Endodermal cell (in vitro differentiated cells): ENCODE results near the gene USH1C. TPM values are rescaled to one million over a fixed set of nuclear protein-coding genes. Genes with fewer than 3 reads are reported as not detected.

Source experiments
- DNase-seq: peaks from one replicate; pipeline ENCODE4 v3.0.0-alpha.2; 2017
- H3K27ac ChIP-seq: 2 replicates; pipeline ENCODE4 v1.5.1; 2013; ENCODE audit warnings: mild to moderate bottlenecking, low read depth, low read length, moderate library complexity
- H3K27me3 ChIP-seq: 2 replicates; pipeline ENCODE4 v1.6.1; 2013; ENCODE audit warnings: mild to moderate bottlenecking, low read length, moderate library complexity; ENCODE audit not compliant: insufficient read depth, control insufficient read depth, poor library complexity, severe bottlenecking
- H3K36me3 ChIP-seq: 2 replicates; pipeline ENCODE4 v1.7.0; 2013; ENCODE audit warnings: mild to moderate bottlenecking, low read length, moderate library complexity; ENCODE audit not compliant: control insufficient read depth, insufficient read depth
- H3K4me1 ChIP-seq: one replicate; pipeline ENCODE4 v1.7.0; 2013; ENCODE audit warnings: low read length; ENCODE audit not compliant: control insufficient read depth, insufficient read depth
- H3K4me3 ChIP-seq: 2 replicates; pipeline ENCODE4 v1.5.1; 2013; ENCODE audit warnings: mild to moderate bottlenecking, low read length, moderate library complexity
- H3K9ac ChIP-seq: 2 replicates; pipeline ENCODE4 v1.6.1; 2013; ENCODE audit warnings: mild to moderate bottlenecking, low read length, moderate library complexity; ENCODE audit not compliant: poor library complexity, severe bottlenecking; ENCODE audit errors: extremely low read depth
- H3K9me3 ChIP-seq: 2 replicates; pipeline ENCODE4 v1.6.1; 2013; ENCODE audit warnings: mild to moderate bottlenecking, low read length, moderate library complexity; ENCODE audit not compliant: control insufficient read depth
- H3K27ac Mint-ChIP-seq: 2 replicates; pipeline ENCODE4 v1.8.0; 2020; ENCODE audit warnings: mixed read lengths
- H3K27me3 Mint-ChIP-seq: 2 replicates; pipeline ENCODE4 v1.8.0; 2021; ENCODE audit warnings: mild to moderate bottlenecking, mixed read lengths; ENCODE audit not compliant: insufficient read depth
- H3K36me3 Mint-ChIP-seq: 2 replicates; pipeline ENCODE4 v1.8.0; 2020; ENCODE audit warnings: low read depth, mixed read lengths
- H3K4me1 Mint-ChIP-seq: 2 replicates; pipeline ENCODE4 v1.8.0; 2020; ENCODE audit warnings: mixed read lengths
- H3K4me3 Mint-ChIP-seq: 2 replicates; pipeline ENCODE4 v1.8.0; 2020; ENCODE audit warnings: mild to moderate bottlenecking, moderate library complexity, mixed read lengths
- H3K9me3 Mint-ChIP-seq: 2 replicates; pipeline ENCODE4 v1.8.0; 2020; ENCODE audit warnings: mild to moderate bottlenecking, mixed read lengths
- WGBS, 2 experiments: methylation state at CpG; one replicate each; pipeline versions ENCODE4 v1.1.5 to v1.1.7; 2013; ENCODE audit warnings: missing lambda C conversion rate in 2 of 2, mixed read lengths in 1 of 2; ENCODE audit not compliant: insufficient coverage in 1 of 2, insufficient read length in 1 of 2; 5-methylcytosine and 5-hydroxymethylcytosine counted together
- long read RNA-seq, 4 experiments: library from polyadenylated mRNA in 2 of 4; library from RNA in 1 of 4; library from capped mRNA in 1 of 4; stranded (forward) in 3 of 4; unstranded in 1 of 4; transcript quantifications; one replicate each; pipeline ENCODE4 v2.0.0, GENCODE V29; 2020 to 2021; ENCODE audit warnings: inconsistent platforms in 1 of 4
- polyA plus RNA-seq, 2 experiments: library from polyadenylated mRNA; stranded (reverse); fragments of 50-300 nt; gene quantifications; one replicate each; pipeline ENCODE4 v1.2.3, GENCODE V29; 2013
- total RNA-seq, 2 donors: library from RNA; stranded (reverse); fragmentation: NEBNext Ultra II Directional in 1 of 2; extraction: Animal tissue kit (Norgen Biotek cat#: 25700) in 1 of 2; gene quantifications; 2 replicates in 1 of 2; 3 replicates in 1 of 2; pipeline ENCODE4 v1.2.1, GENCODE V29; 2021
- TF ChIP-seq, protein P1 (sequence below): fragments of 200-600 bp; sonication (generic); conservative IDR thresholded peaks from 2 replicates; pipeline ENCODE4 v1.5.0; 2021; ENCODE audit warnings: antibody characterized with exemption, mild to moderate bottlenecking

Gene USH1C
- 1 to 10 TPM; 1.5 to 2.8 TPM for total RNA-seq
- 1.00 TPM for polyA plus RNA-seq (2013, experiment 1 of 2)
- 0.99 TPM for polyA plus RNA-seq (2013, experiment 2 of 2)
- long read RNA-seq, experiment 1, partial matches to known transcripts = 2 of 2 reads
- long read RNA-seq, experiment 1, other reads (novel, unspliced or antisense) = 0 of 2 reads
- long read RNA-seq, experiment 2, partial matches to known transcripts = 0 of 1 reads
- long read RNA-seq, experiment 2, other reads (novel, unspliced or antisense) = 0 of 1 reads
- long read RNA-seq, experiment 3, partial matches to known transcripts = 0 of 1 reads
- long read RNA-seq, experiment 3, other reads (novel, unspliced or antisense) = 0 of 1 reads
- long read RNA-seq, experiment 4, partial matches to known transcripts = 2 of 5 reads
- long read RNA-seq, experiment 4, other reads (novel, unspliced or antisense) = 3 of 5 reads

DNA sequence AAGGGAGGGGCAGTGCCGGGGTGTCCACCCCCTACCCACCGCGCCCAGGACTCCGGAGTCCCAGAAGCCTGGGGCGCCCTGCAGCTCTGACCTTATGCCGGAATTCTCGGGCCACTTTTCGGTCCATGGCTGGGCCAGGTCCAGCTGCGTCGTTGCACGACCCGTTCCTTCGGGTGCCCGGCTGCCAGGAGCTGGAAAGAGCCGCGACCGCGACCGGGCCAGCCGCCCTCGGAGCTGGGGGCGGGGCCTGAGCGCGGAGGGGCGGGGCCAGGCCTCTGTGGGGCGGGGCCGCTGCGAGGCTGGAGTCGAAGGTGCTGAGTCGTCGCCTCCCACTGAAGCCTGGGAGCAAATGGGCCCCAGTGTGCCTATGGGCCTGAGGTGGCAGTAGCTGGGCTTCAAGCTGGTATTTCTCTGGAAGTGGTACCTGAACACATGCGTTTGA, at the start of gene USH1C:
TSS of gene USH1C (minus strand) at position 236 of the 442 bp plus-strand sequence. CDS start at position 127, 109 bp downstream.
- Mint-ChIP-seq H3K27ac (no peak within 1 kb of the TSS), H3K36me3 (no peaks in the 10 kb centered on the region), H3K9me3 (no peaks in the 10 kb centered on the region), H3K4me1 (peaks cover 13% of the 10 kb centered on the region), H3K4me3 (peak within 1 kb of the TSS; percentile 44), H3K27me3 (peaks cover 58% of the 10 kb centered on the region)
- no peak within 1 kb of the TSS for H3K4me3 ChIP-seq
- no peaks in the 10 kb centered on the region for H3K36me3 ChIP-seq
- no peak within 1 kb of the TSS for H3K9ac ChIP-seq
- WGBS, 2 experiments = 22 to 62% methylated on average over 3 to 32 of the region's 32 CpGs
- TF ChIP-seq, protein P1, sequence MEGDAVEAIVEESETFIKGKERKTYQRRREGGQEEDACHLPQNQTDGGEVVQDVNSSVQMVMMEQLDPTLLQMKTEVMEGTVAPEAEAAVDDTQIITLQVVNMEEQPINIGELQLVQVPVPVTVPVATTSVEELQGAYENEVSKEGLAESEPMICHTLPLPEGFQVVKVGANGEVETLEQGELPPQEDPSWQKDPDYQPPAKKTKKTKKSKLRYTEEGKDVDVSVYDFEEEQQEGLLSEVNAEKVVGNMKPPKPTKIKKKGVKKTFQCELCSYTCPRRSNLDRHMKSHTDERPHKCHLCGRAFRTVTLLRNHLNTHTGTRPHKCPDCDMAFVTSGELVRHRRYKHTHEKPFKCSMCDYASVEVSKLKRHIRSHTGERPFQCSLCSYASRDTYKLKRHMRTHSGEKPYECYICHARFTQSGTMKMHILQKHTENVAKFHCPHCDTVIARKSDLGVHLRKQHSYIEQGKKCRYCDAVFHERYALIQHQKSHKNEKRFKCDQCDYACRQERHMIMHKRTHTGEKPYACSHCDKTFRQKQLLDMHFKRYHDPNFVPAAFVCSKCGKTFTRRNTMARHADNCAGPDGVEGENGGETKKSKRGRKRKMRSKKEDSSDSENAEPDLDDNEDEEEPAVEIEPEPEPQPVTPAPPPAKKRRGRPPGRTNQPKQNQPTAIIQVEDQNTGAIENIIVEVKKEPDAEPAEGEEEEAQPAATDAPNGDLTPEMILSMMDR = no peak
- peak; percentile 94 for DNase-seq
- no peak within 1 kb of the TSS for H3K27ac ChIP-seq
- H3K4me1 ChIP-seq = no peaks in the 10 kb centered on the region
- peaks cover 25% of the 10 kb centered on the region for H3K27me3 ChIP-seq
- H3K9me3 ChIP-seq = no peaks in the 10 kb centered on the region

DNA sequence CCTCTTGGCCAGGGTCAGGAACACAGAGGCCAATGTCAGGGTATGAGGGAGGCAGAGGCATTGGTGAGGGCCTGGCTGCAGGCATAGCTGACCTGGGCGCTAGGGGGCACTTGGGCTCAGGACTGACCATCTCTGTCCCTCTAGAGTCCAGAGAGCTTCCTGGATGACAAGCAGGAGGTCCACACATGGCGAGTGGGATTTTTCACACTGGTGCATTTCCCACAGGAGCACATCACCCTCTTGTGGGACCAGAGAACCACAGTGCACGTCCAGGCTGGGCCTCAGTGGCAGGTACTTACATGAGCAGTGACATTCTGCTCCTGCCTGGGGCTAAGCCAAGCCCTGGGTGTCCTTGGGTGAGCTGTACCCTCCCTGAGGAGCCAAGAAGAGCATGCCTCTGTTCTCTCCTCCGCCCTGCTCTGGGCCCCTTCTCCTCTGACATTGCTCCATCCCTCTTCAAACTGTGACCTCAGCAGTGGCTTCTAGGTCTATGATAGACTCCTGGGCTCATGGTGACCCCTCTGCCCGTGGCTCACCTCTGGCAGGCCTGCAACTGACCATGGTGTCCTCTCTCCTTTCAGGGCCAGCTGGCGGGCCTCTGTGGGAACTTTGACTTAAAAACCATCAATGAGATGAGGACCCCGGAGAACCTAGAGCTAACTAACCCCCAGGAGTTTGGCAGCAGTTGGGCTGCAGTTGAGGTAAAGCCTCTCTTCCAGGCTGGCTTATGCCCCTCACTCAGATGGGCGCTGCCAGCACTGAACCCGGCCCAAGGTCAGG, 49.4 kb upstream of the USH1C start:
- Histone ChIP-seq H3K36me3 (no peaks in the 10 kb centered on the region), H3K9me3 (no peaks in the 10 kb centered on the region), H3K4me3 (no peak overlapping the region), H3K9ac (no peak overlapping the region), H3K27ac (no peak overlapping the region), H3K4me1 (no peaks in the 10 kb centered on the region), H3K27me3 (peaks cover 48% of the 10 kb centered on the region)
- peaks cover 38% of the 10 kb centered on the region for H3K27me3 Mint-ChIP-seq
- no peaks in the 10 kb centered on the region for H3K4me1 Mint-ChIP-seq
- peak; percentile 40 for DNase-seq
- H3K36me3 Mint-ChIP-seq = no peaks in the 10 kb centered on the region
- peaks cover 10% of the 10 kb centered on the region for H3K9me3 Mint-ChIP-seq
- H3K4me3 Mint-ChIP-seq = no peak overlapping the region
- TF ChIP-seq, protein P1 = no peak
- WGBS, 2 experiments = 73 to 78% methylated on average over 6 to 9 of the region's 9 CpGs
- H3K27ac Mint-ChIP-seq = no peak overlapping the region

DNA sequence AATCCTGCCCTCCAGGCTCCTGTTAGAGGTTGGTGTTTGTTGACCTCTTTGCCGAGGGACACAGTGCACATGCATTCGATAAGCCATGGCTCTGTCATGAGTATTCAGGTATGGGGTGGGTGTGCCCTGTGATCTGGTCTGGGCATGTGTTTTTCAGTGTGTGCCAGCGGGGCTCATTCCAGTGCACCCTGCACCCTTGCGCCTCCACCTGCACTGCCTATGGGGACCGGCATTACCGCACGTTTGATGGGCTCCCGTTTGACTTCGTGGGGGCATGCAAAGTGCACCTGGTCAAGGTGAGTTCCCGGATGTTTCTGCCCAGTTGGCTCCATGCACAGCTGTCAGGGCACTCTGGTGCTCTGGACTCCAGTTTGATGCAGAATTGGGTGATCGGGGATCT, 47.1 kb upstream of the USH1C start:
- 92 to 94% methylated on average over 10 to 11 of the region's 11 CpGs for WGBS, 2 experiments
- peak; percentile 17 for DNase-seq

More for the DNA sequence above, 47.1 kb upstream of the USH1C start:
- no peaks in the 10 kb centered on the region for H3K36me3 Mint-ChIP-seq
- Histone ChIP-seq H3K27me3 (peaks cover 55% of the 10 kb centered on the region), H3K9ac (no peak overlapping the region), H3K9me3 (no peaks in the 10 kb centered on the region), H3K27ac (no peak overlapping the region), H3K4me3 (no peak overlapping the region), H3K36me3 (no peaks in the 10 kb centered on the region), H3K4me1 (no peaks in the 10 kb centered on the region)
- peaks cover 34% of the 10 kb centered on the region for H3K27me3 Mint-ChIP-seq
- peaks cover 10% of the 10 kb centered on the region for H3K9me3 Mint-ChIP-seq
- H3K4me3 Mint-ChIP-seq = no peak overlapping the region
- H3K4me1 Mint-ChIP-seq = no peaks in the 10 kb centered on the region
- TF ChIP-seq, protein P1 = no peak
- no peak overlapping the region for H3K27ac Mint-ChIP-seq
